ENCODE measurements around the gene RAP1B. TPM values are rescaled to one million over a fixed set of nuclear protein-coding genes. Genes with fewer than 3 reads are reported as not detected.

The RAP1B gene
- total RNA-seq (100 to 1,000 TPM; 190 to 200 TPM), polyA plus RNA-seq (ENCODE audit: insufficient read depth, low read depth, low replicate concordance) (133 TPM)
- long read RNA-seq, donor 1, full-length matches to known transcripts, result 54 of 70 reads
- long read RNA-seq, donor 1, partial matches to known transcripts, result 16 of 70 reads
- long read RNA-seq, donor 1, other reads (novel, unspliced or antisense), result 0 of 70 reads
- long read RNA-seq, donor 2, full-length matches to known transcripts, result 34 of 40 reads
- long read RNA-seq, donor 2, partial matches to known transcripts, result 6 of 40 reads
- long read RNA-seq, donor 2, other reads (novel, unspliced or antisense), result 0 of 40 reads

GRCh38 chr12:68610370-68611093, at the start of gene RAP1B:
Gene RAP1B, plus strand, starts transcription at chr12:68610899. Its CDS starts 37,826 bp downstream, at chr12:68648725.
- no peaks in the 10 kb centered on the region for H3K27me3 ChIP-seq

GRCh38 chr12:68561830-68562229, 48.9 kb upstream of the RAP1B start:
- H3K27ac ChIP-seq, result no peak overlapping the region
- intact Hi-C loops (cut with DNase I; ENCODE audit: low total_unique reads), result no loop called here
- H3K4me1 ChIP-seq, result peaks cover 4% of the 10 kb centered on the region
- H3K9me3 ChIP-seq, result no peaks in the 10 kb centered on the region
- no peaks in the 10 kb centered on the region for H3K36me3 ChIP-seq (ENCODE audit: low read depth, missing control alignments)
- no peaks in the 10 kb centered on the region for H3K27me3 ChIP-seq
- WGBS, 2 donors, result 66 to 73% methylated on average over 10 of the region's 10 CpGs
- H3K4me3 ChIP-seq, result no peak overlapping the region
- DNase-seq, result no peak
- no peak for TF ChIP-seq CTCF (IDR thresholded peaks at IDR 0.05)
- no peak for TF ChIP-seq POLR2A (IDR thresholded peaks at IDR 0.05)

More at GRCh38 chr12:68610370-68611093, at the start of gene RAP1B:
- 0 to 1% methylated on average over 21 to 71 of the region's 84 CpGs for WGBS, 2 donors
- intact Hi-C loops (cut with DNase I; ENCODE audit: low total_unique reads), result loop anchor here (10.0 kb wide), 1 partner anchor 74 kb away; the partner anchor contains the start of gene NUP107
- DNase-seq, result peak; percentile 92
- Histone ChIP-seq H3K4me1 (peaks cover 27% of the 10 kb centered on the region), H3K27ac (peak within 1 kb of the TSS; percentile 98), H3K9me3 (no peaks in the 10 kb centered on the region), H3K4me3 (peak within 1 kb of the TSS; percentile 80 to 93), H3K36me3 (ENCODE audit: low read depth, missing control alignments) (no peaks in the 10 kb centered on the region)
- no peak for TF ChIP-seq CTCF (IDR thresholded peaks at IDR 0.05)
- peak; percentile 82 for TF ChIP-seq POLR2A (IDR thresholded peaks at IDR 0.05)

- no peak for TF ChIP-seq CTCF (IDR thresholded peaks at IDR 0.05)
- TF ChIP-seq POLR2A (IDR thresholded peaks at IDR 0.05), result no peak
- DNase-seq, result no peak
- Histone ChIP-seq H3K36me3 (ENCODE audit: low read depth, missing control alignments) (no peaks in the 10 kb centered on the region), H3K27ac (no peak overlapping the region), H3K9me3 (no peaks in the 10 kb centered on the region), H3K4me3 (no peak overlapping the region), H3K4me1 (peaks cover 4% of the 10 kb centered on the region), H3K27me3 (no peaks in the 10 kb centered on the region)
- WGBS, 2 donors, result 83 to 87% methylated on average over 1 of the region's 1 CpG
- intact Hi-C loops (cut with DNase I; ENCODE audit: low total_unique reads), result no loop called here
These were observed 46.5 kb upstream of the RAP1B start for GRCh38 chr12:68564166-68564565.

- no peaks in the 10 kb centered on the region for H3K27me3 ChIP-seq
- peaks cover 2% of the 10 kb centered on the region for H3K4me1 ChIP-seq
- no peaks in the 10 kb centered on the region for H3K36me3 ChIP-seq (ENCODE audit: low read depth, missing control alignments)
- intact Hi-C loops (cut with DNase I; ENCODE audit: low total_unique reads), result no loop called here
- no peak for TF ChIP-seq CTCF (IDR thresholded peaks at IDR 0.05)
- no peak for TF ChIP-seq POLR2A (IDR thresholded peaks at IDR 0.05)
- no peak for DNase-seq
- 41 to 53% methylated on average over 1 of the region's 1 CpG for WGBS, 2 donors
- no peak overlapping the region for H3K4me3 ChIP-seq
- no peak overlapping the region for H3K27ac ChIP-seq
- H3K9me3 ChIP-seq, result no peaks in the 10 kb centered on the region
These were observed 45.3 kb upstream of the RAP1B start for GRCh38 chr12:68565391-68565903.
